GM12878 (cell line): Measurements from ENCODE around the gene DPPA4. TPM values are rescaled to one million over a fixed set of nuclear protein-coding genes. Genes with fewer than 3 reads are reported as not detected.

ENCODE experiments used
- ATAC-seq: fragments of 200-7000 bp; cut with Tn5 transposase; 3 replicates; pipeline ENCODE4 v1.9.1; 2020; ENCODE audit warnings: mild to moderate bottlenecking, moderate library complexity
- BruUV-seq: library from RNA; stranded (reverse); fragments of 400-500 nt; replicated peaks from 2 replicates; lab custom pipeline; 2021; lab: Mats Ljungman, UMichigan
- CTCF ChIA-PET: fragments of 300-600 bp; sonication (Branson Sonifier 250); formaldehyde crosslinking; extraction: SDS; loops from one replicate; lab custom pipeline; 2021; ENCODE audit warnings: inconsistent platforms; lab: Yijun Ruan, JAX
- POLR2A ChIA-PET: fragments of 350-600 bp; formaldehyde crosslinking; extraction: SDS; loops from one replicate; lab custom pipeline; 2021; ENCODE audit warnings: inconsistent platforms; lab: Charles Lee
- RAD21 ChIA-PET: fragments of 300-600 bp; sonication (Branson Sonifier 250); formaldehyde crosslinking; loops from one replicate; lab custom pipeline; 2023; ENCODE audit warnings: antibody characterized with exemption; ENCODE audit not compliant: unreplicated experiment; lab: Charles Lee
- SMC1A ChIA-PET: fragments of 300-600 bp; sonication (Branson Sonifier 250); formaldehyde crosslinking; loops from one replicate; lab custom pipeline; 2023; ENCODE audit not compliant: unreplicated experiment, uncharacterized antibody; lab: Charles Lee
- DNase-seq: peaks from one replicate; pipeline ENCODE4 v3.0.0-alpha.2; 2011; ENCODE audit warnings: low read depth, low spot score
- FAIRE-seq: peaks from 3 replicates; lab custom pipeline; 2011; peaks lifted over from hg19 to GRCh38; lab: Jason Lieb, UNC
- H2AFZ ChIP-seq: 2 replicates; pipeline ENCODE4 v1.6.0; 2011; ENCODE audit warnings: low read depth, low read length, control low read depth; ENCODE audit not compliant: control insufficient read depth
- H3K27ac ChIP-seq: 2 replicates; pipeline ENCODE4 v1.5.1; 2011; ENCODE audit warnings: control low read depth; ENCODE audit not compliant: control insufficient read depth, insufficient read depth
- H3K27me3 ChIP-seq, 2 experiments: replicated peaks in 1 of 2; 2 replicates each; pipeline versions ENCODE4 v1.6.0 to v1.6.1; 2011; ENCODE audit warnings: low read length in 1 of 2; ENCODE audit not compliant: control insufficient read depth in 2 of 2, insufficient read depth in 2 of 2
- H3K36me3 ChIP-seq, 2 experiments: 2 replicates each; pipeline ENCODE4 v1.5.1; 2011; ENCODE audit warnings: low read length in 1 of 2; ENCODE audit not compliant: control insufficient read depth in 2 of 2, insufficient read depth in 2 of 2
- H3K4me1 ChIP-seq: 2 replicates; pipeline ENCODE4 v1.6.1; 2011; ENCODE audit warnings: mild to moderate bottlenecking, low read length, moderate library complexity, mixed read lengths; ENCODE audit not compliant: control insufficient read depth, insufficient read depth
- H3K4me2 ChIP-seq: 2 replicates; pipeline ENCODE4 v1.6.0; 2011; ENCODE audit warnings: control low read depth; ENCODE audit not compliant: control insufficient read depth, insufficient read depth
- H3K4me3 ChIP-seq: fragments of 200-600 bp; sonication (generic); 2 replicates; pipeline ENCODE4 v1.5.1; 2016
- H3K79me2 ChIP-seq: 2 replicates; pipeline ENCODE4 v1.6.0; 2011; ENCODE audit warnings: low read length; ENCODE audit not compliant: control insufficient read depth, insufficient read depth
- H3K9ac ChIP-seq: 2 replicates; pipeline ENCODE4 v1.8.0; 2011; ENCODE audit warnings: low read length, control low read depth, mixed read lengths; ENCODE audit not compliant: control insufficient read depth, insufficient read depth
- H3K9me3 ChIP-seq: replicated peaks from 3 replicates; pipeline ENCODE4 v1.5.1; 2011; ENCODE audit warnings: mild to moderate bottlenecking, low read length; ENCODE audit not compliant: control insufficient read depth, insufficient read depth
- H4K20me1 ChIP-seq: 2 replicates; pipeline ENCODE4 v1.6.0; 2011; ENCODE audit not compliant: control insufficient read depth, insufficient read depth
- BACH1 ChIP-seq: fragments of 450-650 bp; IDR thresholded peaks from 2 replicates; pipeline ENCODE4 v1.6.1; 2017; ENCODE audit warnings: mild to moderate bottlenecking, borderline replicate concordance
- BCL3 ChIP-seq: IDR thresholded peaks from 2 replicates; pipeline ENCODE4 v1.6.1; 2011; ENCODE audit warnings: borderline replicate concordance, low read depth, mild to moderate bottlenecking, moderate library complexity, low read length; ENCODE audit not compliant: insufficient read depth, poor library complexity, severe bottlenecking
- CBX5 ChIP-seq: sonication (generic); IDR thresholded peaks from 2 replicates; pipeline ENCODE4 v1.6.1; 2016; ENCODE audit warnings: low read depth, moderate library complexity, mild to moderate bottlenecking, inconsistent platforms
- CHD4 ChIP-seq: fragments of 200-600 bp; sonication (generic); IDR thresholded peaks from 2 replicates; pipeline ENCODE4 v1.6.1; 2016; ENCODE audit warnings: mild to moderate bottlenecking
- E2F8 ChIP-seq: fragments of 450-650 bp; IDR thresholded peaks from 2 replicates; pipeline ENCODE4 v1.6.1; 2018; ENCODE audit warnings: mild to moderate bottlenecking, low read depth, moderate library complexity; ENCODE audit not compliant: partially characterized antibody
- ESRRA ChIP-seq: IDR thresholded peaks from 2 replicates; pipeline ENCODE4 v1.6.1; 2012; ENCODE audit warnings: mild to moderate bottlenecking, low read length, improper control_type of control experiment
- HCFC1 ChIP-seq: fragments of 150-350 bp; IDR thresholded peaks from 2 replicates; pipeline ENCODE4 v1.6.1; 2014; ENCODE audit warnings: low read length
- HDAC6 ChIP-seq: fragments of 200-600 bp; sonication (generic); IDR thresholded peaks from one replicate; pipeline ENCODE4 v1.8.0; 2017; ENCODE audit warnings: antibody characterized with exemption; ENCODE audit not compliant: unreplicated experiment
- JUND ChIP-seq: IDR thresholded peaks from 2 replicates; pipeline ENCODE4 v1.6.1; 2012; ENCODE audit warnings: low read depth, mild to moderate bottlenecking, low read length, improper control_type of control experiment, moderate library complexity
- LARP7 ChIP-seq: fragments of 450-650 bp; IDR thresholded peaks from 2 replicates; pipeline ENCODE4 v1.6.1; 2017; ENCODE audit warnings: mild to moderate bottlenecking
- NR2C2 ChIP-seq: IDR thresholded peaks from 2 replicates; pipeline ENCODE4 v1.6.1; 2011; ENCODE audit warnings: borderline replicate concordance, low read depth; ENCODE audit not compliant: control insufficient read depth, insufficient read length
- POLR2A ChIP-seq: IDR thresholded peaks from 2 replicates; pipeline ENCODE4 v1.6.1; 2011; ENCODE audit warnings: low read depth, mild to moderate bottlenecking, low read length
- TARDBP ChIP-seq: IDR thresholded peaks from 2 replicates; pipeline ENCODE4 v1.6.1; 2016; ENCODE audit warnings: borderline replicate concordance
- TCF12 ChIP-seq: IDR thresholded peaks from 2 replicates; pipeline ENCODE4 v1.6.1; 2011; ENCODE audit warnings: low read depth, mild to moderate bottlenecking, low read length
- ZNF207 ChIP-seq: fragments of 450-650 bp; IDR thresholded peaks from 2 replicates; pipeline ENCODE4 v1.6.1; 2014; ENCODE audit warnings: antibody characterized with exemption, mild to moderate bottlenecking, borderline replicate concordance
- ZNF217 ChIP-seq: fragments of 450-650 bp; IDR thresholded peaks from 2 replicates; pipeline ENCODE4 v1.6.1; 2017; ENCODE audit warnings: antibody characterized with exemption, mild to moderate bottlenecking
- ZNF592 ChIP-seq: fragments of 450-650 bp; IDR thresholded peaks from 2 replicates; pipeline ENCODE4 v1.6.1; 2017; ENCODE audit warnings: mild to moderate bottlenecking, moderate library complexity
- in situ Hi-C: fragments of 300-500 bp; cut with MboI; formaldehyde crosslinking; loops from 9 replicates; pipeline ENCODE4 v1.14.3; 2018; ENCODE audit warnings: mixed read lengths
- intact Hi-C: fragments of 100-400 bp; cut with micrococcal nuclease; formaldehyde crosslinking; loops from one replicate; pipeline ENCODE4 v1.14.2; 2022; ENCODE audit not compliant: unreplicated experiment
- polyA plus RNA-seq, 11 experiments: library from polyadenylated mRNA; depleted of rRNA in 4 of 11; unstranded in 6 of 11; stranded (reverse) in 5 of 11; fragments of >200 nt; fragmentation: Nextera tagmentation in 4 of 11; fragmentation: Illumina TruSeq in 1 of 11; extraction: Ambion mirVana in 4 of 11; extraction: Trizol in 1 of 11; gene quantifications; 1 replicate in 1 of 11; 2 replicates in 10 of 11; pipeline versions ENCODE4 v1.2.1 to v1.2.3, GENCODE V29; 2011 to 2016; ENCODE audit warnings: inconsistent platforms in 2 of 11, missing spikeins in 2 of 11, low read depth in 1 of 11
- total RNA-seq, 4 experiments: library from RNA; depleted of rRNA in 3 of 4; stranded (reverse); fragments of >200 nt in 3 of 4; fragmentation: Illumina TruSeq in 1 of 4; extraction: Trizol in 1 of 4; gene quantifications; 2 replicates each; pipeline versions ENCODE4 v1.2.1 to v1.2.3, GENCODE V29; 2013 to 2021

The DPPA4 gene
- total and polyA plus RNA-seq, 10 of the 15 experiments (the other 5 are each of a cell fraction or from before 2014, with no cell fraction given): 0.01 to 0.90 (median 0.44) TPM; not detected in 5

- DNase-seq: no peak
- CTCF ChIA-PET: no interaction called here
- TF ChIP-seq ZNF592 (no peak), POLR2A (no peak), LARP7 (no peak), ESRRA (no peak), NR2C2 (no peak), CBX5 (no peak), HDAC6 (no peak), TARDBP (no peak), ZNF207 (no peak), E2F8 (no peak), BACH1 (no peak), BCL3 (no peak), CHD4 (no peak), HCFC1 (no peak), JUND (no peak), TCF12 (no peak), ZNF217 (no peak)
Observed at GRCh38 chr3:109372639-109373038, 35.3 kb upstream of the DPPA4 start.

More at GRCh38 chr3:109372639-109373038, 35.3 kb upstream of the DPPA4 start:
- H3K36me3 ChIP-seq: no peaks in the 10 kb centered on the region
- no peak overlapping the region for H3K27ac ChIP-seq
- H3K27me3 ChIP-seq: no peaks in the 10 kb centered on the region
- no peak overlapping the region for H3K4me2 ChIP-seq
- in situ Hi-C loops: no loop called here
- ChIA-PET SMC1A (no interaction called here), POLR2A (no interaction called here), RAD21 (no interaction called here)
- no peak overlapping the region for H3K4me3 ChIP-seq
- H3K4me1 ChIP-seq: no peaks in the 10 kb centered on the region
- FAIRE-seq: no peak
- H3K9ac ChIP-seq: no peak overlapping the region
- no peak overlapping the region for H2AFZ ChIP-seq
- intact Hi-C loops: no loop called here
- no peaks in the 10 kb centered on the region for H4K20me1 ChIP-seq
- no TSS peak for BruUV-seq
- no peaks in the 10 kb centered on the region for H3K9me3 ChIP-seq
- no peak for ATAC-seq
- H3K79me2 ChIP-seq: no peaks in the 10 kb centered on the region
